Stimulated activated CD4-positive, alpha-beta T cell treated with anti-CD3 and anti-CD28 coated beads, Interleukin-1b, Interleukin-23, amount 100 ng/mL, for 24 hours (primary cell): ENCODE results near the gene SLCO1A2.

Experiments used
- DNase-seq, 4 experiments: peaks; one replicate each; pipeline ENCODE4 v3.0.0-alpha.2; 2020; ENCODE audit warnings: low read depth in 4 of 4, low spot score in 1 of 4

The SLCO1A2 gene

DNA sequence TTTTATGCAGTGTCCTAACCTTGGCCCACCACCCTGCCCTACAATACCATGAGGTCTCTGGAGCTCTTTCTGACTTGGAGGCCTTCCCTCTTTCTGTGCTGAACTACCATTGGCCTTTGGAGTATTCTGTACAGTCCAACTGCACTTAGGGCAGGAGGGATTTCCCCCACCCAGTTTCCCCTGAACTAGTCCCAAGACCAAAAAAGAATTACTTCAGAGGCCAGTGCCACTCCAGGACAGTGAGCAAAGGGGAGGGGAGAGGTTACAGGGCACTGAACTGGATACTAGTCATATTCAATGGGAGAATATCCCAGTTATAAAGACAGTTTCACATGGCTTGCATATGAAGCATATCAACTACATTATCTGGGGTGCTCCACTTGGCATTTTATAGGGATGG lies 6.1 kb downstream of the SLCO1A2 start:
- no peak for DNase-seq

GRCh38 chr12:21324551-21324950 lies 10.2 kb downstream of the SLCO1A2 start:
- no peak for DNase-seq

- no peak for DNase-seq
Observed at GRCh38 chr12:21323736-21324135, 11.0 kb downstream of the SLCO1A2 start.

GRCh38 chr12:21308785-21309184 lies 25.9 kb downstream of the SLCO1A2 start:
- no peak for DNase-seq

DNA sequence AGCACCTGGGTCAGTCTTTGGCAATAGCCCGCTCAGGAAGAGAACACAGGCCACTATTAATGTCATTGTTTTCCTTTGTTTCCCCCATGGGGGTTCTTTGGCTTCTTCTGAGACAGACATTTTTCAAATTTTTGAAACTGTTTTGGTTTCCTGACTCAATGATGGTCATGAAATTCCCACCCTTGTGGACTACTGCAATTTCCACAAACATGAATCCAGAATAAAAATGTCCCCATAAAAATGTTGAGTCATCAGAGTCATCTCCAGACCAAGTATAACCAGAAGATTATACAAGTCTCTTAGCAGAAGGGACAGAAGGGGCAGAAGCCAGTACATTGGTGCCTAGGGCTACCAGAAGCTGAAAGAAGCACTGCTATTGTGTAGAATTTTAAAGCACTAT lies 29.1 kb downstream of the SLCO1A2 start:
- DNase-seq: no peak

DNA sequence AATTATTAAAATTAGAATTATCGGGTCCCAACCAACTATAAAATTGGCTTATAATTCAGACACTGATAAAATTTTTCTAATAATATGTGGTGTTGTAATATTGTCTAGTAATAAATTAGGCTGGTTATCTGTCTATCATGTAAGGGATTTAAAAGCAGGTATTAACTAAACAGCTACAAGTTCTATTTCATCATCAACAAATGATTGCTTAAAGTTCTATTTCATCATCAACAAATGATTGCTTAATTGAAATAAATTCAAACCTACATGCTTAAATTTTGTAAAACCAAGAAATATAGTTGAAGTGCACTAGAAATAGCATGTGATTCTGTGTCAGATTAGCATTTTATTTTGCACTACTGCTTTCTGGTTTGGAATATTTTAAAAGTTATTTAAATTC lies 34.1 kb downstream of the SLCO1A2 start:
- DNase-seq: no peak

- DNase-seq: no peak
Observed at GRCh38 chr12:21296751-21297406, 37.8 kb downstream of the SLCO1A2 start.

DNA sequence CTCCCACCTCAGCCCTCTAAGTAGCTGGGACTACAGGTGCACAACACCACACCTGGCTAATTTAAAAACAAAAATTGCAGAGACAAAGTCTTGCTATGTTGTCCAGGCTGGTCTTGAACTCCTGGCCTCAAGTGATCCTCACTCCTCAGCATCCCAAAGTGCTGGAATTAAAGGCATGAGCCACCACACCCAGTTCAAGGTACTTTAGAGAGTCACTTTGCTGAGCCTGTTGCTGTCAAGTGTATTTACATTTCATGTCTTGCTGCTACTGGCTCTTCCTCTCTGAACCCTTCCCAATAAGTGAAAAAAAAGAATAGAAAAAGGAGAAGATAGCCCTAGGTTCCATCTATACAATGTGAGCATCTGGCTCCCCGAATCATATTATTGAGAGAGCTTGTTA lies 38.4 kb downstream of the SLCO1A2 start:
- DNase-seq: no peak

GRCh38 chr12:21294176-21294575 lies 40.5 kb downstream of the SLCO1A2 start:
- no peak for DNase-seq

DNA sequence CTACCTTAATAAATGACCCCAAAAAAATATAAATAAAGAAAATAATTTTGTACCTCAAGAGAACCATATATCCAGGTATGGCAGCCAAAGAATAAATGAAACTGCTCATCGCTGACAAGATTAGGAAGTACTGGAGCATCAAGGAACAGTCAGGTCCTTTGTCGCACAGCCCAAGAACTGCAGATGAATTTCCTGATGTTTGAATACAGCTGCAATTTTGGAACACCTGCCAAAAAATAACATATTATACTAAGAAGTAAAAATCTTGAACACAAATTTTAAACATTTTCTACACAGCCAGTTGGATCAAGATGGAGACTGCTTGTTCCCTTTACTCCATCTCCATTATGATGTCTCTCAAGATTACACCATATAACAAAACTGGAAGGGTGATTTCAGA lies 42.6 kb downstream of the SLCO1A2 start:
- DNase-seq: no peak

DNA sequence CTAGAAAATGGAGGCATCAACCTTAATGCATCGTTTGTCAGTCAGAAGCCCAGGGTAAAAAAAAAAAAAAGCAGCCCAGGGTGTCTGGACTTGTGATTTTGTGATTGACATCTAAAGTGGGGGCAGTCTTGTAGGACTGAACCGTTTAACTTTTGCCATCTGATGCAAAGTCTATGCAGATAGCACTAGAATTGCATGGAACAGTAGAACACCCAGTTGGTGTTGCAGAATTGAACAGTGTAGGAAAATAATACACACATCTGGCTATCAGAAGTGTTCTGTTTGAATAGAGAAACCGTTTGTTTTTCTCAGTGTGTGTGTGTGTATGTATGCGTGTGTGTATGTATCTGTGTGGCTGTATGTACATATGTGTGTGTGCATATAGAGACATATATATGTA lies 45.0 kb downstream of the SLCO1A2 start:
- no peak for DNase-seq

GRCh38 chr12:21276826-21277225 lies 57.9 kb downstream of the SLCO1A2 start:
- DNase-seq: no peak

DNA sequence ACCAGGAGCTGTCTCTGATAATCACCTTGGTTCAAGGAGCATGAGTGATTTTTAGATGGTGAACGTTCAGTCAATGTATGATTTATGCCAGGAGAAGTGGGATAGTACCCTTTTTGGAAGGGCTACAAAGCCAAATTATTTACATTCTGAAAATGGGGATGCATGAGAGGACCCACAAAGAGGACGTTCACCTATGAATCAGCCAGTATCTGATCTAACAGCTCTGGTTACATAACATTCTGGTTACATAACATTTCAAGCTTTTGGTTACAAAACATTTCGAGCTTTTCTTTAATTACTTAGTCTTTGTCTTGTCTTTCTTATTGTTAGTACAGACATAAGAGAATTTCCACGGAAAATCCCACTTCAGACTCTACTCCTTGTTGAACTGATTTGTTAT lies 68.8 kb downstream of the SLCO1A2 start:
- DNase-seq: no peak

DNA sequence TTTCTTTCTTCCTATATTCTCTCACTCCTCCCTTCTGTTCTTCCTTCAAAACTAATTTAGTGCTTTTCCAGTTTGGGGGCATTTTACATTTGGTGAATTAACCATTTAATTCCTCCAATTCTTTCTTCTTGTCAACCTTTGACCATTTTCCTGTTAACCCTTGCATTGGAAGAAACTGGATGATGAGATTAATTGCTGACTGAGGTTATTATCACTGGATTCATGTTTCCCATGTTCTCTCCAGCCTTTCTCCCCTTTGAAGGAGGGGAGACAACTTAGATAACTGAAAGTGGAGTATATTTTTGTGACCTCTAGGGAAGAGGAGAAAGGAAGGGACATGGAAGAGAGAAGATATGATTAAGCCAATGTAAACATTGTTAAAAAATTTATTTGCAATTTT lies 70.5 kb downstream of the SLCO1A2 start:
- no peak for DNase-seq

DNA sequence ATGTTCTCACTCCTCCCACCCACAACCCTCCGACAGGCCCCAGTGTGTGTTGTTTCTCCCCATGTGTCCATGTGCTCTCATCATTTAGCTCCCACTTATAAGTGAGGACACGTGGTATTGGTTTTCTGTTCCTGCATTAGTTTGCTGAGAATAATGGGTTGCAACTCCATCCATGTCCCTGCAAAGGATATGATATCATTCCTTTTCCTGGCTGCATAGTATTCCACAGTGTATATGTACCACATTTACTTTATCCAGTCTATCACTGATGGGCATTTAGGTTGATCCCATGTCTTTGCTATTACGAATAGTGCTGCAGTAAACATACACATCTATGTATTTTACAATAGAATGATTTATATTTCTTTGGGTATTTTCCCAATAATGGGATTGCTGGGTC lies 77.5 kb downstream of the SLCO1A2 start:
- DNase-seq: no peak

DNA sequence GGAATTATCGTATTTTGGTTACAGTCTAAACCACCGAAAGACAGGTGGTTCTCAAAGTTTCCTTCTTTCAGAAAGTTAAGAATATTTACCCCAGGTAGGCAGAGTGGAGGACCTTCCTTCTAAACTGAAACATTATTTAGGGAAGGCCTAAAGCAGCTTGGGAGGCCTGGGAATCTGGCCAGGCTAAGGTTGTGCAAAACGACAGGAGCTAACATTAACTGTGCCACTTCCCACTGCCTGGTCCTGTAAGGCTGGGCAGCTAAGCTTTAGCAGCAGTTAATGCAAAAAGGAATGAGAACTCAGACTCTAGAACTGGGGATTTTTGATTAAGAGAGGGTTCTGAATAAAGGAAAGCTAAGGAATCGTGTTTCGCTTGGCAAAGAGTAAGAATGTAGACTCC lies 82.6 kb downstream of the SLCO1A2 start:
- DNase-seq: no peak

DNA sequence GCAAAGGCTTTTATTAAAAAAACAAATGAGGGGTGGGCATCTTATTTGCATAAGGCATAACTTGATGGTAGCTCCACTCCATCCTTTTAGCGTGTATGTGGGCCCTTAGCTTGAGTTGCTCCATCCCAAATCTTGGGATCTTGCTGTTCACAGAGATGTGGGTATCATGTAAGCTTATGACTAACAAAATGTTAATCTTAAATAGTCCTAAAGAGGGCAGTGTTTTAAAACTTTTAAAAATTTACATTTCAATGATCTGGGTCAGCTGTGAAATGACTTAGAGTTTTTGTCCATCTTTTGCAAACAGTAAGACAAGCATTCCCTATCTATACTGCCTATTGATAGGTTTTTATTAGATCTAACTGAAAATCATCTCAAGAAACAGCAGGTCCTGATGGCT lies 86.0 kb downstream of the SLCO1A2 start:
- DNase-seq: no peak

DNA sequence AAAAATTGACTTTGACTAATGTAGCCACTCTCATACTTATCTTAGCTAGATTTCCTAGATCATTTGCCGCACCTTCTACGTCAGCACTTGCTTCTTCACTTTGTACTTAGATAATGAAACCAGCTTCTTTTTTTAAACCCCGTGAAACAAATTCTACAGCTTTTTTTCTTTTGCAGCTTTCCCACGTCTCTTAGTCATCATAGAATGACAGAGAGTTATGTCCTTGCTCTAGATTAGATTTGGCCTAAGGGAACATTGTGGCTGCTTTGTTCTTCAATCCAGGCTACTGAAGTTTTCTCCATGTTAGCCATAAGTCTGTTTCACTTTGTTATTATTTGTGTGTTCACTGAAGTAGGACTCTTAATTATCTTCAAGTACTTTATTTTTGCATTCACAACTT lies 94.9 kb downstream of the SLCO1A2 start:
- DNase-seq: no peak

DNA sequence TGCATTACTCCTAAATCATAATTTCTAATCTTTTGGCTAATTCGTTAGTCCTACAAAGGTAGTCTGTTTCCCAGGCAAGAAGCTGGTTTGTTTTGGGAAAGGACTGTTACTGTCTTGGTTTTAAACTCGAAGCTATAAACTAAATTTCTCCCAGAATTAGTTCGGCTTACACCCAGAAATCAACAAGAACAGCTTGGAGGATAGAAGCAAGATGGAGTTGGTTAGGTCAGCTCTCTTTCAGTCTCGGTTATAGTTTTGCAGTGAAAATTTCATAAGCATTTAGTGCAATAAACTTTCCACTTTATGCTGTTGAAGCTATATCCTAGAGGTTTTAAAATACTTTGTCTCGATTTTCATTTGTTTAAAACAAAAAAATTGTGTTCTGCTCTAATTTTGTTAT lies 100.3 kb downstream of the SLCO1A2 start:
- no peak for DNase-seq

DNA sequence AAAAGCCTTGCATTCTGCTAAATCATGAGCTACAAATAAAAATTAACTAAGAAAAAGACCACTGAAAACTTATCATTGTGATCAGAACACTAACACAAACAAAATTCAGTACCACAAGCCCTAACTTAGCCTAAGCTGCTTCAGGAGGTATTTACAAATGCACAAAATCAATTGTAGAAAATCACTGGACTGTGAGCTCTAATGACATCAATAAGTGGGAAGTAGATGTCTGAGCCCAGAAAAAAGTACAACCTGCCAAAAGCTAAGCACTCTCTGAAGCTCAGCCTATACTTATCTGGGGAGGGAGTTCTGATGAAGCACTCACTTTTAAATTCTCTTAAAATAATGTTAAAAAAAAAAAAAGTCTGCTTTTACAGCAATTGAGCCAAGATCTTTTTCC lies 110.8 kb downstream of the SLCO1A2 start:
- DNase-seq: no peak

DNA sequence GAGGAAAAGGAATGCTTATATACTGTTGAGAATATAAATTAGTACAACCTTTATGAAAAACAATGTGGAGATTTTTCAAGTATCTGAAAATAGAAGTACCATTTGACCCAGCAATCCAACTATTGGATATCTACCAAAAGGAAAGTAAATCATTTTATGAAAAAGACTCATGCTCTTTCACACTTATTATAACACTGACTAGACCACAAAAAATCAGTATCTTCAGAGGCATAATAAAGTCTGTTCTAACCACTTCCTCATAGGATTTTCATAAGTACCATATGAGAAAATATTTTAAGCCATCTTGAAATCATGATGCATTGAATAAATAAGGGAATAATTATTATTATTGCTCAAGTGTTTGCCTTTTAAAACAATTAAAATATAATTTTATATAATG lies 112.9 kb downstream of the SLCO1A2 start:
- no peak for DNase-seq

GRCh38 chr12:21221072-21221471 lies 113.6 kb downstream of the SLCO1A2 start:
- no peak for DNase-seq

- no peak for DNase-seq
Observed at GRCh38 chr12:21220266-21220665, 114.5 kb downstream of the SLCO1A2 start.

DNA sequence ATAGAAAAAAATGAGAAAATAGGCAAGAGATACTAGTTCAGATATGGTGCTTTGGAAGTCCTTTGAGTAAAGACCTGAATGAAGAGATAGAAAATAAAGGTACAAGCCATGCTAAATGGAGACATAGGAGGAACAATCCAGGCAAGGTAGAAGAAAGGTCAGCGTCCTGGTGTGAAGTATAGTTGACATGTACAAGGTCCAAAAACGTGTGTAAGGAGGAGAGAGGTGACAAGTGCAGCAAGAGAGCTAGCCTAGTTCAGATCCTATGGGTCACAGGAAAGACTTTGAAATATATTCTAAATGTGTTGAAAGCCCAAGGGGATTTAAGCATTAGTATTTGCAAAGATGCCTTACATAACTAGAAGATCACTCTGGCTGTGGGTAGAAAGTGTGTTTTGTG lies 115.5 kb downstream of the SLCO1A2 start:
- no peak for DNase-seq
